WTC11 (cell line): Measurements from ENCODE around the gene NR3C2. TPM values are rescaled to one million over a fixed set of nuclear protein-coding genes. Genes with fewer than 3 reads are reported as not detected.

Experiments used
- ATAC-seq: fragments of 200-7000 bp; cut with Tn5 transposase; 2 replicates; pipeline ENCODE4 v1.10.0; 2021; ENCODE audit warnings: mild to moderate bottlenecking, moderate library complexity
- CTCF ChIA-PET: fragments of 300-600 bp; sonication (Branson Sonifier 250); formaldehyde crosslinking; loops from one replicate; lab custom pipeline; 2021; ENCODE audit warnings: antibody characterized with exemption; lab: Charles Lee
- POLR2A ChIA-PET: fragments of 350-600 bp; sonication (Branson Sonifier 250); formaldehyde crosslinking; loops from one replicate; lab custom pipeline; 2021; ENCODE audit warnings: antibody characterized with exemption; lab: Charles Lee
- DNase-seq: peaks from one replicate; pipeline ENCODE4 v3.0.0; 2021; ENCODE audit warnings: low spot score
- H3K27ac Mint-ChIP-seq: 2 replicates; pipeline ENCODE4 v1.8.0; 2021; ENCODE audit warnings: mixed read lengths
- H3K27me3 Mint-ChIP-seq: 2 replicates; pipeline ENCODE4 v1.8.0; 2021; ENCODE audit warnings: low read depth, mild to moderate bottlenecking, moderate library complexity, mixed read lengths
- H3K36me3 Mint-ChIP-seq: 2 replicates; pipeline ENCODE4 v1.8.0; 2021; ENCODE audit warnings: mixed read lengths
- H3K4me1 Mint-ChIP-seq: 2 replicates; pipeline ENCODE4 v1.8.0; 2022; ENCODE audit warnings: mixed read lengths
- H3K4me3 Mint-ChIP-seq: 2 replicates; pipeline ENCODE4 v1.8.0; 2021; ENCODE audit warnings: mild to moderate bottlenecking, moderate library complexity, mixed read lengths
- H3K9me3 Mint-ChIP-seq: 2 replicates; pipeline ENCODE4 v1.8.0; 2021; ENCODE audit warnings: mixed read lengths
- ATF6 ChIP-seq: sonication (generic); formaldehyde crosslinking; IDR thresholded peaks from 2 replicates; pipeline ENCODE4 v1.8.1; 2023; ENCODE audit warnings: mild to moderate bottlenecking, missing genetic modification reagents
- CREB1 ChIP-seq: sonication (generic); formaldehyde crosslinking; IDR thresholded peaks from 2 replicates; pipeline ENCODE4 v1.8.0; 2023; ENCODE audit warnings: mild to moderate bottlenecking, missing genetic modification reagents
- CREM ChIP-seq: sonication (generic); formaldehyde crosslinking; IDR thresholded peaks from 2 replicates; pipeline ENCODE4 v1.8.1; 2022; ENCODE audit warnings: mild to moderate bottlenecking, missing genetic modification reagents, moderate library complexity
- EMX1 ChIP-seq: fragments of 250-450 bp; sonication (Bioruptor Pico); IDR thresholded peaks from 2 replicates; pipeline ENCODE4 v1.8.0; 2021; ENCODE audit warnings: mild to moderate bottlenecking
- IRF2 ChIP-seq: sonication (generic); formaldehyde crosslinking; IDR thresholded peaks from 2 replicates; pipeline ENCODE4 v1.8.0; 2022; ENCODE audit warnings: low read depth, missing genetic modification reagents, borderline replicate concordance
- KAT7 ChIP-seq: sonication (generic); formaldehyde crosslinking; IDR thresholded peaks from 2 replicates; pipeline ENCODE4 v1.8.1; 2023; ENCODE audit warnings: missing genetic modification reagents, mild to moderate bottlenecking, borderline replicate concordance
- MYBL2 ChIP-seq: sonication (generic); formaldehyde crosslinking; IDR thresholded peaks from 2 replicates; pipeline ENCODE4 v1.8.1; 2023; ENCODE audit warnings: mild to moderate bottlenecking, moderate library complexity, missing genetic modification reagents
- NFATC4 ChIP-seq: fragments of 250-450 bp; sonication (Bioruptor Pico); IDR thresholded peaks from 2 replicates; pipeline ENCODE4 v1.9.0; 2021; ENCODE audit warnings: mild to moderate bottlenecking
- PREB ChIP-seq: sonication (generic); formaldehyde crosslinking; IDR thresholded peaks from 2 replicates; pipeline ENCODE4 v1.8.1; 2022; ENCODE audit warnings: mild to moderate bottlenecking, missing genetic modification reagents, moderate library complexity, borderline replicate concordance
- SMAD3 ChIP-seq: sonication (generic); formaldehyde crosslinking; IDR thresholded peaks from 2 replicates; pipeline ENCODE4 v1.8.0; 2022; ENCODE audit warnings: missing genetic modification reagents, mild to moderate bottlenecking, borderline replicate concordance
- SMAD4 ChIP-seq: sonication (generic); formaldehyde crosslinking; IDR thresholded peaks from 2 replicates; pipeline ENCODE4 v1.8.0; 2022; ENCODE audit warnings: mild to moderate bottlenecking, missing genetic modification reagents
- SOX15 ChIP-seq: fragments of 250-450 bp; sonication (Bioruptor Pico); IDR thresholded peaks from 2 replicates; pipeline ENCODE4 v1.9.0; 2021; ENCODE audit warnings: mild to moderate bottlenecking
- SP1 ChIP-seq: sonication (generic); formaldehyde crosslinking; conservative IDR thresholded peaks from 2 replicates; pipeline ENCODE4 v1.8.1; 2022; ENCODE audit warnings: missing genetic modification reagents
- TCF7 ChIP-seq: sonication (generic); formaldehyde crosslinking; IDR thresholded peaks from 2 replicates; pipeline ENCODE4 v1.8.0; 2022; ENCODE audit warnings: mild to moderate bottlenecking, low read depth, missing genetic modification reagents, moderate library complexity
- ZBTB21 ChIP-seq: sonication (generic); formaldehyde crosslinking; IDR thresholded peaks from 2 replicates; pipeline ENCODE4 v1.8.1; 2023; ENCODE audit warnings: mild to moderate bottlenecking, missing genetic modification reagents, borderline replicate concordance
- ZNF219 ChIP-seq: sonication (generic); formaldehyde crosslinking; IDR thresholded peaks from 2 replicates; pipeline ENCODE4 v1.8.0; 2023; ENCODE audit warnings: missing genetic modification reagents, mild to moderate bottlenecking, borderline replicate concordance
- ZNF232 ChIP-seq: sonication (generic); formaldehyde crosslinking; IDR thresholded peaks from 2 replicates; pipeline ENCODE4 v1.8.0; 2022; ENCODE audit warnings: mild to moderate bottlenecking, missing genetic modification reagents
- ZNF263 ChIP-seq: sonication (generic); formaldehyde crosslinking; IDR thresholded peaks from 2 replicates; pipeline ENCODE4 v1.8.1; 2022; ENCODE audit warnings: low read depth, mild to moderate bottlenecking, moderate library complexity, missing genetic modification reagents
- ZNF423 ChIP-seq: fragments of 250-450 bp; sonication (Bioruptor Pico); IDR thresholded peaks from 2 replicates; pipeline ENCODE4 v2.1.2; 2022; ENCODE audit warnings: mild to moderate bottlenecking, moderate library complexity
- ZNF532 ChIP-seq: fragments of 250-450 bp; sonication (Bioruptor Pico); IDR thresholded peaks from 2 replicates; pipeline ENCODE4 v1.9.0; 2021; ENCODE audit warnings: mild to moderate bottlenecking, borderline replicate concordance
- ZNF671 ChIP-seq: fragments of 250-450 bp; sonication (Bioruptor Pico); IDR thresholded peaks from 2 replicates; pipeline ENCODE4 v1.8.0; 2021; ENCODE audit warnings: mild to moderate bottlenecking
- total RNA-seq: library from RNA; stranded (reverse); gene quantifications from 3 replicates; pipeline ENCODE4 v1.2.3, GENCODE V29; 2021
- TF ChIP-seq, protein P1 (sequence below): fragments of 250-450 bp; sonication (Bioruptor Pico); IDR thresholded peaks from 2 replicates; pipeline ENCODE4 v2.1.2; 2022; ENCODE audit warnings: mild to moderate bottlenecking, moderate library complexity
- TF ChIP-seq, protein P2 (sequence below): sonication (generic); formaldehyde crosslinking; IDR thresholded peaks from 2 replicates; pipeline ENCODE4 v1.8.0; 2022; ENCODE audit warnings: mild to moderate bottlenecking, missing genetic modification reagents
- TF ChIP-seq, protein P3 (sequence below): fragments of 250-450 bp; sonication (Bioruptor Pico); IDR thresholded peaks from 2 replicates; pipeline ENCODE4 v1.8.0; 2021; ENCODE audit warnings: mild to moderate bottlenecking
- TF ChIP-seq, protein P4 (sequence below): sonication (generic); formaldehyde crosslinking; IDR thresholded peaks from 2 replicates; pipeline ENCODE4 v1.8.0; 2022; ENCODE audit warnings: mild to moderate bottlenecking, missing genetic modification reagents

Gene NR3C2
- total RNA-seq, 1 experiment from 2014 or later, result 2.8 TPM

DNA sequence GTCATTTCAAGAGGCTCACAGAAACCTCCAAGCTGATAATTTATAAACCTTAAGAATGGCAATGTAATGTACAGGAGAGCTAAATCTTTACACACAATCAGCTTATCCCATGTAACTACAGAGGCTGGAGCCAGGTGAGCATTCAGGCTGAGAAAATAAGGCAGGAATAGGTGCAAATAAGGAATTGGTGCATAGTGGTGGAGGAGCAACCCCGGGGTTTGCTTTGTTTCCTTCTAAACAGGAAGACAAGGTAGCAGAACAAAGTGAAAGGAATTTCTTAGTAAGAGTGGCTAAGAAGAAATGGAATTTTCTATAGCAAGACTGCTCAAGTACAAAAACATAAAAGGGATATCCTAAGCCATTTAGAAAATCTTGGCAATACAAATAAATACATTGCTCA, 82.4 kb downstream of the NR3C2 start (continued):
- TF ChIP-seq ZBTB21 (CRISPR knock-in tag) (no peak), TCF7 (CRISPR knock-in tag) (no peak), ZNF423 (no peak), SOX15 (CRISPR knock-in tag) (no peak), CREB1 (CRISPR knock-in tag) (no peak)
- TF ChIP-seq, protein P1, sequence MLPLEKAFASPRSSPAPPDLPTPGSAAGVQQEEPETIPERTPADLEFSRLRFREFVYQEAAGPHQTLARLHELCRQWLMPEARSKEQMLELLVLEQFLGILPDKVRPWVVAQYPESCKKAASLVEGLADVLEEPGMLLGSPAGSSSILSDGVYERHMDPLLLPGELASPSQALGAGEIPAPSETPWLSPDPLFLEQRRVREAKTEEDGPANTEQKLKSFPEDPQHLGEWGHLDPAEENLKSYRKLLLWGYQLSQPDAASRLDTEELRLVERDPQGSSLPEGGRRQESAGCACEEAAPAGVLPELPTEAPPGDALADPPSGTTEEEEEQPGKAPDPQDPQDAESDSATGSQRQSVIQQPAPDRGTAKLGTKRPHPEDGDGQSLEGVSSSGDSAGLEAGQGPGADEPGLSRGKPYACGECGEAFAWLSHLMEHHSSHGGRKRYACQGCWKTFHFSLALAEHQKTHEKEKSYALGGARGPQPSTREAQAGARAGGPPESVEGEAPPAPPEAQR (CRISPR knock-in tag), result no peak
- TF ChIP-seq, protein P2, sequence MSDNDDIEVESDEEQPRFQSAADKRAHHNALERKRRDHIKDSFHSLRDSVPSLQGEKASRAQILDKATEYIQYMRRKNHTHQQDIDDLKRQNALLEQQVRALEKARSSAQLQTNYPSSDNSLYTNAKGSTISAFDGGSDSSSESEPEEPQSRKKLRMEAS (CRISPR knock-in tag), result no peak

DNA sequence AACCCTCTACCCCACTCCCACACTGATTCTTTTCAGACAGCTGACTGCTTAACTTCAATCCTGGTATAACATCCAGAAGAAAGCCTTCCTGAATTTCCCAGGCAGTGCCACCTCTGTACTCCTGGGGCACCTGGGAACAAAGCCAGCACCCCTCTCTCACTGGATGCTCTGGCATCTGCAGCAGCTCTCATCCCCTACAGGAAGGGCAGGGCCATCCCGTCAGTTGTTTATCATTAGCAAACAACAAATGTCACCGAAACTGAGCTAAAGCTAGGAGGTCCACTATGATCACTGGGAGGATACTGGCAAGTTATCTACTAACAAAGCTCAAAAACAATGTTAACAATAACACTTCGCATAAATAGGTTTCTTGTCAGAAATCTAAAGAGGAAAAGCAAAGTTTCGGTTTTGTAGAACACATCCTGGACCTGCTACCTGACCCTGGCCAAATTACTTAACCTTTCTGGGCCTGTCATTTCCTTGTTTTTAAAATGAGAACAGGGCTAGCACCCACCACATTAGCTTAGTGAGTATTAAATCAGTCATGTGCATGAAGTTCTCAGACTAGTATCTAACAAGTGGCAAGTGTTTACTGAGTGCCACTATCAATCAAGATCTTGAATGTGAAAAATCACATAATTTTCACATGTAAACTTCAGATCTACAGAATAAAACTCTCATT, 86.6 kb downstream of the NR3C2 start:
- POLR2A ChIA-PET, result no interaction called here
- Mint-ChIP-seq H3K9me3 (no peaks in the 10 kb centered on the region), H3K36me3 (no peaks in the 10 kb centered on the region), H3K4me3 (no peak overlapping the region), H3K27ac (no peak overlapping the region), H3K27me3 (no peaks in the 10 kb centered on the region), H3K4me1 (peaks cover 6% of the 10 kb centered on the region)
- CTCF ChIA-PET, result no interaction called here
- DNase-seq (no peak), ATAC-seq (no peak; the same call in 1 of the 2 replicates)
- TF ChIP-seq KAT7 (CRISPR knock-in tag) (no peak), ZNF671 (CRISPR knock-in tag) (no peak), IRF2 (CRISPR knock-in tag) (no peak), ZNF263 (CRISPR knock-in tag) (no peak), CREM (CRISPR knock-in tag) (no peak), SP1 (CRISPR knock-in tag) (no peak), ZNF423 (no peak), ZNF532 (CRISPR knock-in tag) (no peak), MYBL2 (CRISPR knock-in tag) (no peak), ATF6 (CRISPR knock-in tag) (no peak), NFATC4 (CRISPR knock-in tag) (no peak), PREB (no peak), ZNF219 (CRISPR knock-in tag) (no peak), SMAD4 (no peak), SMAD3 (CRISPR knock-in tag) (no peak), ZNF232 (CRISPR knock-in tag) (no peak), EMX1 (CRISPR knock-in tag) (no peak)
- TF ChIP-seq, protein P3, sequence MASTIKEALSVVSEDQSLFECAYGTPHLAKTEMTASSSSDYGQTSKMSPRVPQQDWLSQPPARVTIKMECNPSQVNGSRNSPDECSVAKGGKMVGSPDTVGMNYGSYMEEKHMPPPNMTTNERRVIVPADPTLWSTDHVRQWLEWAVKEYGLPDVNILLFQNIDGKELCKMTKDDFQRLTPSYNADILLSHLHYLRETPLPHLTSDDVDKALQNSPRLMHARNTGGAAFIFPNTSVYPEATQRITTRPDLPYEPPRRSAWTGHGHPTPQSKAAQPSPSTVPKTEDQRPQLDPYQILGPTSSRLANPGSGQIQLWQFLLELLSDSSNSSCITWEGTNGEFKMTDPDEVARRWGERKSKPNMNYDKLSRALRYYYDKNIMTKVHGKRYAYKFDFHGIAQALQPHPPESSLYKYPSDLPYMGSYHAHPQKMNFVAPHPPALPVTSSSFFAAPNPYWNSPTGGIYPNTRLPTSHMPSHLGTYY (CRISPR knock-in tag), result no peak
- TF ChIP-seq, protein P4, sequence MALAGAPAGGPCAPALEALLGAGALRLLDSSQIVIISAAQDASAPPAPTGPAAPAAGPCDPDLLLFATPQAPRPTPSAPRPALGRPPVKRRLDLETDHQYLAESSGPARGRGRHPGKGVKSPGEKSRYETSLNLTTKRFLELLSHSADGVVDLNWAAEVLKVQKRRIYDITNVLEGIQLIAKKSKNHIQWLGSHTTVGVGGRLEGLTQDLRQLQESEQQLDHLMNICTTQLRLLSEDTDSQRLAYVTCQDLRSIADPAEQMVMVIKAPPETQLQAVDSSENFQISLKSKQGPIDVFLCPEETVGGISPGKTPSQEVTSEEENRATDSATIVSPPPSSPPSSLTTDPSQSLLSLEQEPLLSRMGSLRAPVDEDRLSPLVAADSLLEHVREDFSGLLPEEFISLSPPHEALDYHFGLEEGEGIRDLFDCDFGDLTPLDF (CRISPR knock-in tag), result no peak
